ENCODE results near the gene CHRND.

Gene CHRND

DNA sequence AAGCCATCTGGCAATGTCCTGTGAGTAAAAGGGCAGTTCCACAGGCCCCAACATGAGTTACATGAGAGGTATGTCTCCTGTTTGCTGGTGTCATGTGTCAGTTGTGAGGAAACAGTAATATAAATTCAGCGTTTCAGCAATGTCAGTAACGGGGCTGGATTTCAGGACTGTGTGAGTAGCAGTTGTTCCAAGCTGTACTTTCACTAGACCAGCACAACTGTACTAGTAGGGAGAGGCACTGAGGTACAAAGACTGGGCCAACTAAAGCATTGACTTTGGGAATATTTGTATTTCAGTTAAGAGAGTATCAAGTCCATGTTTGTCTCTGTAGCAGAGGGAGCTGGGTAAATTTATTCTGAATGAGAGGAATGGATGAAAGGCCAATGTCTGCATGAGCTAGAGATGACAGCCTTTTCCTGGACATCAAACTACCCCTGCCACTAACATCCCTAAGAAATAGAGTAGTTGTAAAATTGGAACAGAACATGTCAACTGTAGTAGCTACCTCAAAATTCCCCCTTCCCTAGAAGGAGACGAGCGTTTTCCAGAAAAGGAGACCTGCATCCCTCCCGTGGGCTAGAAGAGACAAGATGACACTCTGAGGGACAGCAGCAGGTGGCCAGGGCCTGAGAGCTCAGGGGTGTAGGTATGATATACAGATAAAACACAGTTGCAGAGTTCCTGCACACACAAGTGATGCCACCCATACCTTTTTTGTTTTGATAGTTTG is 48.9 kb downstream of the CHRND start:
- Histone ChIP-seq H3K9ac (ENCODE audit: low read depth, low read length, poor library complexity) (no peak overlapping the region), H2BK15ac (ENCODE audit: low read length) (no peak overlapping the region), H3K27ac (replicated peaks; ENCODE audit: low read length) (no peak overlapping the region), H2AK5ac (ENCODE audit: low read depth, low read length) (no peak overlapping the region), H2BK12ac (ENCODE audit: low read length) (no peak overlapping the region), H3K18ac (ENCODE audit: low read length) (no peak overlapping the region), H3K23ac (ENCODE audit: low read depth, low read length, poor library complexity) (no peak overlapping the region), H3K4ac (ENCODE audit: low read length) (no peak overlapping the region), H3K79me1 (ENCODE audit: low read depth, low read length) (no peaks in the 10 kb centered on the region), H3K9me3 (replicated peaks in 1 of 2; ENCODE audit: control insufficient read depth in 2 of 2, insufficient read depth in 1 of 2, low read depth in 1 of 2, low read length in 2 of 2) (no peaks in the 10 kb centered on the region), H4K8ac (ENCODE audit: low read depth, low read length) (no peak overlapping the region), H2BK120ac (ENCODE audit: low read depth, low read length) (no peak overlapping the region), H3K4me1 (ENCODE audit: control insufficient read depth in 2 of 2, insufficient read depth in 1 of 2, low read depth in 1 of 2, low read length in 2 of 2) (peaks cover 4 to 16% of the 10 kb centered on the region in 2 donors), H3K36me3 (replicated peaks in 1 of 2; ENCODE audit: control insufficient read depth in 2 of 2, insufficient read depth in 2 of 2, low read length in 2 of 2) (peaks cover 15 to 92% of the 10 kb centered on the region in 2 donors), H4K91ac (ENCODE audit: low read depth, low read length, poor library complexity) (no peak overlapping the region), H2BK5ac (ENCODE audit: low read length) (no peak overlapping the region), H3K4me2 (ENCODE audit: insufficient read depth, low read length, poor library complexity, severe bottlenecking) (no peak overlapping the region), H2AFZ (ENCODE audit: low read length) (no peak overlapping the region), H3K4me3 (ENCODE audit: low read length in 2 of 2) (no peak overlapping the region), H3K27me3 (ENCODE audit: control insufficient read depth in 3 of 3, insufficient read depth in 3 of 3, low read depth in 1 of 3, low read length in 3 of 3) (no peaks in the 10 kb centered on the region), H3K14ac (ENCODE audit: low read length) (no peak overlapping the region)
- WGBS, 2 donors (ENCODE audit: extremely low coverage in 2 of 2, insufficient read length in 2 of 2, insufficient replicate concordance in 1 of 2), result no CpG with 5 or more reads among the region's 5 CpGs
- DNase-seq (ENCODE audit: low spot score), result no peak

GRCh38 chr2:232575404-232575746 is 49.4 kb downstream of the CHRND start:
- no peak overlapping the region for H2BK15ac ChIP-seq (ENCODE audit: low read length)
- H3K27ac ChIP-seq (replicated peaks; ENCODE audit: low read length), result no peak overlapping the region
- H3K4me2 ChIP-seq (ENCODE audit: insufficient read depth, low read length, poor library complexity, severe bottlenecking), result no peak overlapping the region
- H3K18ac ChIP-seq (ENCODE audit: low read length), result no peak overlapping the region
- no peak overlapping the region for H4K8ac ChIP-seq (ENCODE audit: low read depth, low read length)
- H3K14ac ChIP-seq (ENCODE audit: low read length), result no peak overlapping the region
- no peaks in the 10 kb centered on the region for H3K27me3 ChIP-seq (ENCODE audit: control insufficient read depth in 3 of 3, insufficient read depth in 3 of 3, low read depth in 1 of 3, low read length in 3 of 3)
- H2BK5ac ChIP-seq (ENCODE audit: low read length), result no peak overlapping the region
- no peak overlapping the region for H3K4me3 ChIP-seq (ENCODE audit: low read length in 2 of 2)
- no peak overlapping the region for H2AFZ ChIP-seq (ENCODE audit: low read length)
- no peak for DNase-seq (ENCODE audit: low spot score)
- no peaks in the 10 kb centered on the region for H3K9me3 ChIP-seq (replicated peaks in 1 of 2; ENCODE audit: control insufficient read depth in 2 of 2, insufficient read depth in 1 of 2, low read depth in 1 of 2, low read length in 2 of 2)
- H3K4me1 ChIP-seq (ENCODE audit: control insufficient read depth in 2 of 2, insufficient read depth in 1 of 2, low read depth in 1 of 2, low read length in 2 of 2), result peaks cover 4 to 16% of the 10 kb centered on the region in 2 donors
- H3K9ac ChIP-seq (ENCODE audit: low read depth, low read length, poor library complexity), result no peak overlapping the region
- no peak overlapping the region for H2BK12ac ChIP-seq (ENCODE audit: low read length)
- H3K79me1 ChIP-seq (ENCODE audit: low read depth, low read length), result no peaks in the 10 kb centered on the region
- H2BK120ac ChIP-seq (ENCODE audit: low read depth, low read length), result no peak overlapping the region
- H3K23ac ChIP-seq (ENCODE audit: low read depth, low read length, poor library complexity), result no peak overlapping the region
- H3K4ac ChIP-seq (ENCODE audit: low read length), result no peak overlapping the region
- no peak overlapping the region for H2AK5ac ChIP-seq (ENCODE audit: low read depth, low read length)
- peaks cover 14 to 92% of the 10 kb centered on the region in 2 donors for H3K36me3 ChIP-seq (replicated peaks in 1 of 2; ENCODE audit: control insufficient read depth in 2 of 2, insufficient read depth in 2 of 2, low read length in 2 of 2)
- no CpG with 5 or more reads among the region's 1 CpG for WGBS, 2 donors (ENCODE audit: extremely low coverage in 2 of 2, insufficient read length in 2 of 2, insufficient replicate concordance in 1 of 2)
- no peak overlapping the region for H4K91ac ChIP-seq (ENCODE audit: low read depth, low read length, poor library complexity)

- Histone ChIP-seq H2AFZ (ENCODE audit: low read length) (no peak overlapping the region), H3K4ac (ENCODE audit: low read length) (no peak overlapping the region), H3K36me3 (replicated peaks in 1 of 2; ENCODE audit: control insufficient read depth in 2 of 2, insufficient read depth in 2 of 2, low read length in 2 of 2) (peaks cover 15 to 92% of the 10 kb centered on the region in 2 donors), H2BK15ac (ENCODE audit: low read length) (no peak overlapping the region), H3K14ac (ENCODE audit: low read length) (no peak overlapping the region), H3K27me3 (ENCODE audit: control insufficient read depth in 3 of 3, insufficient read depth in 3 of 3, low read depth in 1 of 3, low read length in 3 of 3) (no peaks in the 10 kb centered on the region), H3K4me1 (ENCODE audit: control insufficient read depth in 2 of 2, insufficient read depth in 1 of 2, low read depth in 1 of 2, low read length in 2 of 2) (peaks cover 4 to 14% of the 10 kb centered on the region in 2 donors), H3K9ac (ENCODE audit: low read depth, low read length, poor library complexity) (no peak overlapping the region), H2BK120ac (ENCODE audit: low read depth, low read length) (no peak overlapping the region), H3K4me3 (ENCODE audit: low read length in 2 of 2) (no peak overlapping the region), H2BK12ac (ENCODE audit: low read length) (no peak overlapping the region), H3K18ac (ENCODE audit: low read length) (no peak overlapping the region), H4K91ac (ENCODE audit: low read depth, low read length, poor library complexity) (no peak overlapping the region), H2BK5ac (ENCODE audit: low read length) (no peak overlapping the region), H3K4me2 (ENCODE audit: insufficient read depth, low read length, poor library complexity, severe bottlenecking) (no peak overlapping the region), H3K79me1 (ENCODE audit: low read depth, low read length) (no peaks in the 10 kb centered on the region), H3K9me3 (replicated peaks in 1 of 2; ENCODE audit: control insufficient read depth in 2 of 2, insufficient read depth in 1 of 2, low read depth in 1 of 2, low read length in 2 of 2) (no peaks in the 10 kb centered on the region), H4K8ac (ENCODE audit: low read depth, low read length) (no peak overlapping the region), H3K23ac (ENCODE audit: low read depth, low read length, poor library complexity) (no peak overlapping the region), H2AK5ac (ENCODE audit: low read depth, low read length) (no peak overlapping the region), H3K27ac (replicated peaks; ENCODE audit: low read length) (no peak overlapping the region)
- DNase-seq (ENCODE audit: low spot score), result no peak
- no CpG with 5 or more reads among the region's 2 CpGs for WGBS, 2 donors (ENCODE audit: extremely low coverage in 2 of 2, insufficient read length in 2 of 2, insufficient replicate concordance in 1 of 2)
Measured at GRCh38 chr2:232576995-232577394, 51.0 kb downstream of the CHRND start.

GRCh38 chr2:232577841-232578240 is 51.9 kb downstream of the CHRND start:
- H3K18ac ChIP-seq (ENCODE audit: low read length), result no peak overlapping the region
- H2BK12ac ChIP-seq (ENCODE audit: low read length), result no peak overlapping the region
- no peak overlapping the region for H3K4me2 ChIP-seq (ENCODE audit: insufficient read depth, low read length, poor library complexity, severe bottlenecking)
- peaks cover 4 to 14% of the 10 kb centered on the region in 2 donors for H3K4me1 ChIP-seq (ENCODE audit: control insufficient read depth in 2 of 2, insufficient read depth in 1 of 2, low read depth in 1 of 2, low read length in 2 of 2)
- H4K8ac ChIP-seq (ENCODE audit: low read depth, low read length), result no peak overlapping the region
- DNase-seq (ENCODE audit: low spot score), result peak; percentile 20
- peak overlapping the region; percentile 27 for H3K27ac ChIP-seq (replicated peaks; ENCODE audit: low read length)
- H2AFZ ChIP-seq (ENCODE audit: low read length), result no peak overlapping the region
- no peak overlapping the region for H3K4me3 ChIP-seq (ENCODE audit: low read length in 2 of 2)
- H2AK5ac ChIP-seq (ENCODE audit: low read depth, low read length), result no peak overlapping the region
- no peak overlapping the region for H2BK120ac ChIP-seq (ENCODE audit: low read depth, low read length)
- H3K14ac ChIP-seq (ENCODE audit: low read length), result no peak overlapping the region
- no peak overlapping the region for H4K91ac ChIP-seq (ENCODE audit: low read depth, low read length, poor library complexity)
- H3K4ac ChIP-seq (ENCODE audit: low read length), result no peak overlapping the region
- H3K9ac ChIP-seq (ENCODE audit: low read depth, low read length, poor library complexity), result no peak overlapping the region
- no peaks in the 10 kb centered on the region for H3K9me3 ChIP-seq (replicated peaks in 1 of 2; ENCODE audit: control insufficient read depth in 2 of 2, insufficient read depth in 1 of 2, low read depth in 1 of 2, low read length in 2 of 2)
- no peak overlapping the region for H2BK5ac ChIP-seq (ENCODE audit: low read length)
- peaks cover 18 to 93% of the 10 kb centered on the region in 2 donors for H3K36me3 ChIP-seq (replicated peaks in 1 of 2; ENCODE audit: control insufficient read depth in 2 of 2, insufficient read depth in 2 of 2, low read length in 2 of 2)
- H2BK15ac ChIP-seq (ENCODE audit: low read length), result no peak overlapping the region
- no peak overlapping the region for H3K23ac ChIP-seq (ENCODE audit: low read depth, low read length, poor library complexity)
- no peaks in the 10 kb centered on the region for H3K27me3 ChIP-seq (ENCODE audit: control insufficient read depth in 3 of 3, insufficient read depth in 3 of 3, low read depth in 1 of 3, low read length in 3 of 3)
- no peaks in the 10 kb centered on the region for H3K79me1 ChIP-seq (ENCODE audit: low read depth, low read length)
- no CpG with 5 or more reads among the region's 2 CpGs for WGBS, 2 donors (ENCODE audit: extremely low coverage in 2 of 2, insufficient read length in 2 of 2, insufficient replicate concordance in 1 of 2)

Measured in neuronal stem cell (in vitro differentiated cells).